SK-N-SH treated with all-trans-retinoic acid at 6 μM for 48 hours (cell line): ENCODE measurements around the gene TBCA.

ENCODE experiments used
- ATAC-seq: fragments of 200-7000 bp; cut with Tn5 transposase; 3 replicates; pipeline ENCODE4 v1.9.1; 2020; ENCODE audit warnings: mild to moderate bottlenecking, moderate library complexity
- CSDC2 ChIP-seq: fragments of 250-450 bp; sonication (Bioruptor Pico); IDR thresholded peaks from 2 replicates; pipeline ENCODE4 v1.5.0; 2020; ENCODE audit warnings: mild to moderate bottlenecking, moderate library complexity
- CSRNP3 ChIP-seq: fragments of 250-450 bp; sonication (Bioruptor Pico); IDR thresholded peaks from 2 replicates; pipeline ENCODE4 v1.5.1; 2021; ENCODE audit warnings: mild to moderate bottlenecking, moderate library complexity
- ESRRG ChIP-seq: fragments of 250-450 bp; sonication (Bioruptor Pico); IDR thresholded peaks from 2 replicates; pipeline ENCODE4 v1.6.1; 2021; ENCODE audit warnings: mild to moderate bottlenecking
- GLIS3 ChIP-seq: fragments of 250-450 bp; sonication (Bioruptor Pico); IDR thresholded peaks from 2 replicates; pipeline ENCODE4 v1.5.0; 2020; ENCODE audit warnings: mild to moderate bottlenecking, moderate library complexity
- ISL1 ChIP-seq: fragments of 250-450 bp; sonication (Bioruptor Pico); IDR thresholded peaks from 2 replicates; pipeline ENCODE4 v2.1.2; 2022; ENCODE audit warnings: mild to moderate bottlenecking, moderate library complexity
- OSR1 ChIP-seq: fragments of 250-450 bp; sonication (Bioruptor Pico); IDR thresholded peaks from 2 replicates; pipeline ENCODE4 v1.8.0; 2022; ENCODE audit warnings: moderate library complexity, mild to moderate bottlenecking, inconsistent platforms
- POU6F1 ChIP-seq: fragments of 250-450 bp; sonication (Bioruptor Pico); IDR thresholded peaks from 2 replicates; pipeline ENCODE4 v1.8.0; 2021; ENCODE audit warnings: low read depth, mild to moderate bottlenecking, moderate library complexity, borderline replicate concordance
- PPARA ChIP-seq: fragments of 250-450 bp; sonication (Bioruptor Pico); IDR thresholded peaks from 2 replicates; pipeline ENCODE4 v1.5.0; 2020; ENCODE audit warnings: mild to moderate bottlenecking, borderline replicate concordance
- RARB ChIP-seq: fragments of 250-450 bp; sonication (Bioruptor Pico); IDR thresholded peaks from 2 replicates; pipeline ENCODE4 v1.8.0; 2021; ENCODE audit warnings: mild to moderate bottlenecking, moderate library complexity
- SNAI2 ChIP-seq: fragments of 250-450 bp; sonication (Bioruptor Pico); IDR thresholded peaks from 2 replicates; pipeline ENCODE4 v1.5.0; 2020; ENCODE audit warnings: mild to moderate bottlenecking, moderate library complexity
- TCF4 ChIP-seq: fragments of 250-450 bp; sonication (Bioruptor Pico); IDR thresholded peaks from 2 replicates; pipeline ENCODE4 v1.8.0; 2021; ENCODE audit warnings: mild to moderate bottlenecking, moderate library complexity, borderline replicate concordance
- TOX ChIP-seq: fragments of 250-450 bp; sonication (Bioruptor Pico); IDR thresholded peaks from 2 replicates; pipeline ENCODE4 v1.8.0; 2021; ENCODE audit warnings: mild to moderate bottlenecking, moderate library complexity, borderline replicate concordance
- ZC3H10 ChIP-seq: fragments of 250-450 bp; sonication (Bioruptor Pico); IDR thresholded peaks from 2 replicates; pipeline ENCODE4 v1.5.1; 2021; ENCODE audit warnings: mild to moderate bottlenecking, moderate library complexity
- ZFP3 ChIP-seq: fragments of 250-450 bp; sonication (Bioruptor Pico); IDR thresholded peaks from 2 replicates; pipeline ENCODE4 v1.5.0; 2020; ENCODE audit warnings: mild to moderate bottlenecking, moderate library complexity
- ZFP30 ChIP-seq: fragments of 450-650 bp; formaldehyde crosslinking; IDR thresholded peaks from 2 replicates; pipeline ENCODE4 v1.5.0; 2022; ENCODE audit warnings: mild to moderate bottlenecking, moderate library complexity
- ZNF565 ChIP-seq: fragments of 450-650 bp; formaldehyde crosslinking; conservative IDR thresholded peaks from 2 replicates; pipeline ENCODE4 v1.5.0; 2020; ENCODE audit warnings: low read depth, mild to moderate bottlenecking, moderate library complexity
- ZNF70 ChIP-seq: fragments of 450-650 bp; formaldehyde crosslinking; IDR thresholded peaks from 2 replicates; pipeline ENCODE4 v1.5.0; 2020; ENCODE audit warnings: mild to moderate bottlenecking, moderate library complexity
- ZNF8 ChIP-seq: fragments of 450-650 bp; formaldehyde crosslinking; IDR thresholded peaks from 2 replicates; pipeline ENCODE4 v1.5.0; 2020; ENCODE audit warnings: mild to moderate bottlenecking, moderate library complexity
- TF ChIP-seq, protein P1 (sequence below): fragments of 250-450 bp; sonication (Bioruptor Pico); IDR thresholded peaks from 2 replicates; pipeline ENCODE4 v1.5.1; 2020; ENCODE audit warnings: low read depth, mild to moderate bottlenecking, moderate library complexity
- TF ChIP-seq, protein P2 (sequence below): fragments of 250-450 bp; sonication (Bioruptor Pico); IDR thresholded peaks from 2 replicates; pipeline ENCODE4 v1.8.0; 2020; ENCODE audit warnings: mild to moderate bottlenecking, moderate library complexity, borderline replicate concordance
- TF ChIP-seq, protein P3 (sequence below): fragments of 250-450 bp; sonication (Bioruptor Pico); IDR thresholded peaks from 2 replicates; pipeline ENCODE4 v1.5.0; 2020; ENCODE audit warnings: mild to moderate bottlenecking, moderate library complexity

Gene TBCA

GRCh38 chr5:77770293-77771005 is 5.7 kb downstream of the TBCA start:
- ATAC-seq: no peak
- TF ChIP-seq, protein P1, sequence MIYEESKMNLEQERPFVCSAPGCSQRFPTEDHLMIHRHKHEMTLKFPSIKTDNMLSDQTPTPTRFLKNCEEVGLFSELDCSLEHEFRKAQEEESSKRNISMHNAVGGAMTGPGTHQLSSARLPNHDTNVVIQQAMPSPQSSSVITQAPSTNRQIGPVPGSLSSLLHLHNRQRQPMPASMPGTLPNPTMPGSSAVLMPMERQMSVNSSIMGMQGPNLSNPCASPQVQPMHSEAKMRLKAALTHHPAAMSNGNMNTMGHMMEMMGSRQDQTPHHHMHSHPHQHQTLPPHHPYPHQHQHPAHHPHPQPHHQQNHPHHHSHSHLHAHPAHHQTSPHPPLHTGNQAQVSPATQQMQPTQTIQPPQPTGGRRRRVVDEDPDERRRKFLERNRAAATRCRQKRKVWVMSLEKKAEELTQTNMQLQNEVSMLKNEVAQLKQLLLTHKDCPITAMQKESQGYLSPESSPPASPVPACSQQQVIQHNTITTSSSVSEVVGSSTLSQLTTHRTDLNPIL (CRISPR knock-in tag): no peak
- no peak for TF ChIP-seq POU6F1
- no peak for TF ChIP-seq ZC3H10 (CRISPR knock-in tag)
- no peak for TF ChIP-seq ISL1 (CRISPR knock-in tag)
- TF ChIP-seq PPARA (CRISPR knock-in tag): no peak
- TF ChIP-seq ZFP30 (CRISPR knock-in tag): no peak
- no peak for TF ChIP-seq ZFP3 (CRISPR knock-in tag)
- no peak for TF ChIP-seq CSDC2 (CRISPR knock-in tag)
- TF ChIP-seq CSRNP3: no peak
- no peak for TF ChIP-seq ZNF565 (CRISPR knock-in tag)
- TF ChIP-seq ZNF70 (CRISPR knock-in tag): no peak
- TF ChIP-seq SNAI2 (CRISPR knock-in tag): no peak
- TF ChIP-seq GLIS3 (CRISPR knock-in tag): no peak
- TF ChIP-seq RARB (CRISPR knock-in tag): no peak
- TF ChIP-seq TCF4 (CRISPR knock-in tag): no peak
- TF ChIP-seq TOX (CRISPR knock-in tag): no peak
- TF ChIP-seq ZNF8 (CRISPR knock-in tag): no peak
- no peak for TF ChIP-seq ESRRG
- TF ChIP-seq, protein P2, sequence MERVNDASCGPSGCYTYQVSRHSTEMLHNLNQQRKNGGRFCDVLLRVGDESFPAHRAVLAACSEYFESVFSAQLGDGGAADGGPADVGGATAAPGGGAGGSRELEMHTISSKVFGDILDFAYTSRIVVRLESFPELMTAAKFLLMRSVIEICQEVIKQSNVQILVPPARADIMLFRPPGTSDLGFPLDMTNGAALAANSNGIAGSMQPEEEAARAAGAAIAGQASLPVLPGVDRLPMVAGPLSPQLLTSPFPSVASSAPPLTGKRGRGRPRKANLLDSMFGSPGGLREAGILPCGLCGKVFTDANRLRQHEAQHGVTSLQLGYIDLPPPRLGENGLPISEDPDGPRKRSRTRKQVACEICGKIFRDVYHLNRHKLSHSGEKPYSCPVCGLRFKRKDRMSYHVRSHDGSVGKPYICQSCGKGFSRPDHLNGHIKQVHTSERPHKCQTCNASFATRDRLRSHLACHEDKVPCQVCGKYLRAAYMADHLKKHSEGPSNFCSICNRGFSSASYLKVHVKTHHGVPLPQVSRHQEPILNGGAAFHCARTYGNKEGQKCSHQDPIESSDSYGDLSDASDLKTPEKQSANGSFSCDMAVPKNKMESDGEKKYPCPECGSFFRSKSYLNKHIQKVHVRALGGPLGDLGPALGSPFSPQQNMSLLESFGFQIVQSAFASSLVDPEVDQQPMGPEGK (CRISPR knock-in tag): no peak
- TF ChIP-seq, protein P3, sequence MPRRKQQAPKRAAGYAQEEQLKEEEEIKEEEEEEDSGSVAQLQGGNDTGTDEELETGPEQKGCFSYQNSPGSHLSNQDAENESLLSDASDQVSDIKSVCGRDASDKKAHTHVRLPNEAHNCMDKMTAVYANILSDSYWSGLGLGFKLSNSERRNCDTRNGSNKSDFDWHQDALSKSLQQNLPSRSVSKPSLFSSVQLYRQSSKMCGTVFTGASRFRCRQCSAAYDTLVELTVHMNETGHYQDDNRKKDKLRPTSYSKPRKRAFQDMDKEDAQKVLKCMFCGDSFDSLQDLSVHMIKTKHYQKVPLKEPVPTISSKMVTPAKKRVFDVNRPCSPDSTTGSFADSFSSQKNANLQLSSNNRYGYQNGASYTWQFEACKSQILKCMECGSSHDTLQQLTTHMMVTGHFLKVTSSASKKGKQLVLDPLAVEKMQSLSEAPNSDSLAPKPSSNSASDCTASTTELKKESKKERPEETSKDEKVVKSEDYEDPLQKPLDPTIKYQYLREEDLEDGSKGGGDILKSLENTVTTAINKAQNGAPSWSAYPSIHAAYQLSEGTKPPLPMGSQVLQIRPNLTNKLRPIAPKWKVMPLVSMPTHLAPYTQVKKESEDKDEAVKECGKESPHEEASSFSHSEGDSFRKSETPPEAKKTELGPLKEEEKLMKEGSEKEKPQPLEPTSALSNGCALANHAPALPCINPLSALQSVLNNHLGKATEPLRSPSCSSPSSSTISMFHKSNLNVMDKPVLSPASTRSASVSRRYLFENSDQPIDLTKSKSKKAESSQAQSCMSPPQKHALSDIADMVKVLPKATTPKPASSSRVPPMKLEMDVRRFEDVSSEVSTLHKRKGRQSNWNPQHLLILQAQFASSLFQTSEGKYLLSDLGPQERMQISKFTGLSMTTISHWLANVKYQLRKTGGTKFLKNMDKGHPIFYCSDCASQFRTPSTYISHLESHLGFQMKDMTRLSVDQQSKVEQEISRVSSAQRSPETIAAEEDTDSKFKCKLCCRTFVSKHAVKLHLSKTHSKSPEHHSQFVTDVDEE (CRISPR knock-in tag): no peak

GRCh38 chr5:77768978-77769377 is 7.2 kb downstream of the TBCA start:
- no peak for TF ChIP-seq CSDC2 (CRISPR knock-in tag)
- no peak for TF ChIP-seq ZC3H10 (CRISPR knock-in tag)
- TF ChIP-seq, protein P1 (CRISPR knock-in tag): no peak
- TF ChIP-seq ZNF70 (CRISPR knock-in tag): no peak
- TF ChIP-seq OSR1 (CRISPR knock-in tag): no peak
- ATAC-seq: no peak
